Stimulated activated CD4-positive, alpha-beta T cell treated with anti-CD3 and anti-CD28 coated beads, Interleukin-1b, Interleukin-23, amount 100 ng/mL, for 4 hours (primary cell): Measurements from ENCODE around the gene IL5RA.

Experiments
- DNase-seq, 2 donors: peaks; one replicate each; pipeline ENCODE4 v3.0.0-alpha.2; 2020; ENCODE audit warnings: low read depth in 2 of 2

Gene IL5RA

GRCh38 chr3:3066378-3066777 lies 43.8 kb downstream of the IL5RA start:
- no peak for DNase-seq

GRCh38 chr3:3065876-3066275 lies 44.3 kb downstream of the IL5RA start:
- no peak for DNase-seq

- no peak for DNase-seq
Observed at GRCh38 chr3:3064297-3064696, 45.9 kb downstream of the IL5RA start.

- DNase-seq: no peak
Observed at GRCh38 chr3:3059645-3060044, 50.5 kb downstream of the IL5RA start.

- no peak for DNase-seq
Observed at GRCh38 chr3:3053974-3054373, 56.2 kb downstream of the IL5RA start.

GRCh38 chr3:3038201-3038991 lies 71.8 kb downstream of the IL5RA start:
- DNase-seq: no peak

- DNase-seq: no peak
Observed at GRCh38 chr3:3037156-3037555, 73.0 kb downstream of the IL5RA start.

GRCh38 chr3:3031326-3031725 lies 78.8 kb downstream of the IL5RA start:
- DNase-seq: no peak

- DNase-seq: no peak
Observed at GRCh38 chr3:3027976-3028567, 82.1 kb downstream of the IL5RA start.

GRCh38 chr3:3023111-3023745 lies 86.9 kb downstream of the IL5RA start:
- DNase-seq: no peak

GRCh38 chr3:3020209-3020608 lies 90.0 kb downstream of the IL5RA start:
- no peak for DNase-seq
